C4-2B (cell line): ENCODE results near the gene TTI1.
A peak's percentile ranks its signal among the peaks of the same experiment; 100 is the strongest.

Experiments
- CTCF ChIP-seq: fragments of 450-650 bp; conservative IDR thresholded peaks from 2 replicates; pipeline ENCODE4 v1.5.1; 2017; ENCODE audit warnings: mild to moderate bottlenecking
- ZFX ChIP-seq: fragments of 450-650 bp; IDR thresholded peaks from 2 replicates; pipeline ENCODE4 v1.6.1; 2017

GRCh38 chr20:38057351-38057972 lies 24.2 kb upstream of the TTI1 start:
- TF ChIP-seq CTCF (peak; percentile 95), ZFX (no peak)
